Fibroblast of pulmonary artery (primary cell): Measurements from ENCODE around the gene PLCG2.

ENCODE experiments used
- DNase-seq: peaks from one replicate; pipeline ENCODE4 v3.0.0-alpha.2; 2010; ENCODE audit warnings: low read depth
- H3K4me3 ChIP-seq: replicated peaks from 2 replicates; pipeline ENCODE4 v1.5.1; 2011; ENCODE audit warnings: low read depth, mild to moderate bottlenecking, control low read depth, low read length, moderate library complexity
- TF ChIP-seq, protein P1 (sequence below): IDR thresholded peaks from 2 replicates; pipeline ENCODE4 v1.5.1; 2011; ENCODE audit warnings: mild to moderate bottlenecking, control low read depth, low read length, inconsistent platforms; ENCODE audit errors: missing control alignments

The PLCG2 gene

DNA sequence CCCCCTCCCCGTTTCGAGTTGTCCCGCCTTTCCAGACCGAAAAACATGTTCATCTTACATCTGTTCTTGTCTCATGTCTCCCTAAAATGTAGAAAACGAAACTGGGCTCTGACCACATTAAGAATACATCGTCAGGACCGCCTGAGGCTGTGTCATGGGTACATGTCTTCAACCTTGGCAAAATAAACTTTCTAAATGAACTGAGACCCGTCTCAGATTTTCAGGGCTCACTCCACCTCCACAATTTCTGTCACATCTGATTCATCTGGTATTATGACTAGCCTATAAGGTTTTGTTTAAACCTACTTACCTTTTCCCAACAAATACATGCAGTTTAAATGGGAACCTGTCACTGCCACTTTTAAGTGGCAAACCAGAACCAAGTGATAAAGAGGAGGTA lies 231.6 kb downstream of the PLCG2 start:
- no peak for DNase-seq
- H3K4me3 ChIP-seq, result no peak overlapping the region
- TF ChIP-seq, protein P1, sequence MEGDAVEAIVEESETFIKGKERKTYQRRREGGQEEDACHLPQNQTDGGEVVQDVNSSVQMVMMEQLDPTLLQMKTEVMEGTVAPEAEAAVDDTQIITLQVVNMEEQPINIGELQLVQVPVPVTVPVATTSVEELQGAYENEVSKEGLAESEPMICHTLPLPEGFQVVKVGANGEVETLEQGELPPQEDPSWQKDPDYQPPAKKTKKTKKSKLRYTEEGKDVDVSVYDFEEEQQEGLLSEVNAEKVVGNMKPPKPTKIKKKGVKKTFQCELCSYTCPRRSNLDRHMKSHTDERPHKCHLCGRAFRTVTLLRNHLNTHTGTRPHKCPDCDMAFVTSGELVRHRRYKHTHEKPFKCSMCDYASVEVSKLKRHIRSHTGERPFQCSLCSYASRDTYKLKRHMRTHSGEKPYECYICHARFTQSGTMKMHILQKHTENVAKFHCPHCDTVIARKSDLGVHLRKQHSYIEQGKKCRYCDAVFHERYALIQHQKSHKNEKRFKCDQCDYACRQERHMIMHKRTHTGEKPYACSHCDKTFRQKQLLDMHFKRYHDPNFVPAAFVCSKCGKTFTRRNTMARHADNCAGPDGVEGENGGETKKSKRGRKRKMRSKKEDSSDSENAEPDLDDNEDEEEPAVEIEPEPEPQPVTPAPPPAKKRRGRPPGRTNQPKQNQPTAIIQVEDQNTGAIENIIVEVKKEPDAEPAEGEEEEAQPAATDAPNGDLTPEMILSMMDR, result no peak

GRCh38 chr16:82011199-82011641 lies 232.1 kb downstream of the PLCG2 start, which contains the start of gene SDR42E1:
SDR42E1 (minus strand) TSS chr16:82011470; CDS start chr16:82000858, 10,612 bp downstream.
- TF ChIP-seq, protein P1, result no peak
- H3K4me3 ChIP-seq, result no peak within 1 kb of the TSS
- no peak for DNase-seq
